H9 (cell line): ENCODE measurements around the gene ARHGEF1. TPM values are rescaled to one million over a fixed set of nuclear protein-coding genes. Genes with fewer than 3 reads are reported as not detected.

ENCODE experiments used
- DNase-seq: peaks from one replicate; pipeline ENCODE4 v3.0.0-alpha.2; 2017
- H2AFZ ChIP-seq: one replicate; pipeline ENCODE4 v1.6.1; 2013; ENCODE audit warnings: mild to moderate bottlenecking, low read length, control low read depth, moderate library complexity
- H2AK5ac ChIP-seq: 2 replicates; pipeline ENCODE4 v1.6.1; 2013; ENCODE audit warnings: low read length, control low read depth, mixed read lengths; ENCODE audit not compliant: insufficient read length
- H2BK120ac ChIP-seq: one replicate; pipeline ENCODE4 v1.6.1; 2013; ENCODE audit warnings: low read depth, mild to moderate bottlenecking, low read length, control low read depth, inconsistent platforms; ENCODE audit not compliant: poor library complexity, severe bottlenecking
- H2BK12ac ChIP-seq: 2 replicates; pipeline ENCODE4 v1.6.1; 2013; ENCODE audit warnings: low read length, control low read depth, mixed read lengths, low read depth; ENCODE audit not compliant: insufficient read length
- H2BK15ac ChIP-seq: 2 replicates; pipeline ENCODE4 v1.6.1; 2013; ENCODE audit warnings: low read depth, low read length, control low read depth
- H2BK20ac ChIP-seq: one replicate; pipeline ENCODE4 v1.6.1; 2013; ENCODE audit warnings: low read depth, mild to moderate bottlenecking, low read length, control low read depth, inconsistent platforms; ENCODE audit not compliant: poor library complexity, severe bottlenecking
- H2BK5ac ChIP-seq: 2 replicates; pipeline ENCODE4 v1.6.1; 2013; ENCODE audit warnings: low read length, control low read depth, mixed read lengths; ENCODE audit not compliant: insufficient read length
- H3K14ac ChIP-seq: 2 replicates; pipeline ENCODE4 v1.6.1; 2013; ENCODE audit warnings: low read length, control low read depth; ENCODE audit not compliant: insufficient read depth
- H3K18ac ChIP-seq: 2 replicates; pipeline ENCODE4 v1.6.1; 2013; ENCODE audit warnings: low read depth, mild to moderate bottlenecking, mixed read lengths, low read length, control low read depth; ENCODE audit not compliant: insufficient read length
- H3K23ac ChIP-seq: 2 replicates; pipeline ENCODE4 v1.6.1; 2013; ENCODE audit warnings: low read length, control low read depth, mixed read lengths, low read depth; ENCODE audit not compliant: insufficient read length
- H3K23me2 ChIP-seq: 2 replicates; pipeline ENCODE4 v1.6.1; 2013; ENCODE audit warnings: low read depth, mild to moderate bottlenecking, mixed read lengths, low read length, control low read depth; ENCODE audit not compliant: insufficient read length, poor library complexity, severe bottlenecking
- H3K27ac ChIP-seq: 2 replicates; pipeline ENCODE4 v1.5.1; 2013; ENCODE audit warnings: low read length, control low read depth, mixed read lengths, low read depth; ENCODE audit not compliant: insufficient read length
- H3K27me3 ChIP-seq: 2 replicates; pipeline ENCODE4 v1.6.1; 2013; ENCODE audit warnings: low read length, control low read depth, inconsistent platforms; ENCODE audit not compliant: insufficient read depth
- H3K4ac ChIP-seq: 2 replicates; pipeline ENCODE4 v1.6.1; 2013; ENCODE audit warnings: low read depth, mild to moderate bottlenecking, control low read depth, inconsistent platforms, low read length, moderate library complexity
- H3K4me1 ChIP-seq: 2 replicates; pipeline ENCODE4 v1.6.1; 2013; ENCODE audit warnings: low read length, control low read depth, inconsistent platforms; ENCODE audit not compliant: insufficient read depth
- H3K4me2 ChIP-seq: 2 replicates; pipeline ENCODE4 v1.6.1; 2013; ENCODE audit warnings: low read length, control low read depth, mixed read lengths; ENCODE audit not compliant: insufficient read length, insufficient read depth
- H3K56ac ChIP-seq: 2 replicates; pipeline ENCODE4 v1.6.1; 2013; ENCODE audit warnings: low read depth, mild to moderate bottlenecking, mixed read lengths, low read length, control low read depth; ENCODE audit not compliant: insufficient read length
- H3K79me1 ChIP-seq: 2 replicates; pipeline ENCODE4 v1.6.1; 2013; ENCODE audit warnings: low read depth, mild to moderate bottlenecking, moderate library complexity, low read length, control low read depth, inconsistent platforms; ENCODE audit not compliant: insufficient read depth, poor library complexity, severe bottlenecking
- H3K79me2 ChIP-seq: 2 replicates; pipeline ENCODE4 v1.6.1; 2013; ENCODE audit warnings: low read length, control low read depth, inconsistent platforms; ENCODE audit not compliant: insufficient read depth
- H3K9ac ChIP-seq: 2 replicates; pipeline ENCODE4 v1.6.1; 2013; ENCODE audit warnings: low read length, control low read depth, mixed read lengths; ENCODE audit not compliant: insufficient read length; ENCODE audit errors: extremely low read depth
- H3K9me3 ChIP-seq: one replicate; pipeline ENCODE4 v1.6.1; 2013; ENCODE audit warnings: low read depth, low read length, inconsistent platforms; ENCODE audit not compliant: control insufficient read depth
- H3T11ph ChIP-seq: one replicate; pipeline ENCODE4 v1.6.1; 2013; ENCODE audit warnings: mild to moderate bottlenecking, low read length, control low read depth, inconsistent platforms
- H4K20me1 ChIP-seq: one replicate; pipeline ENCODE4 v1.6.1; 2013; ENCODE audit not compliant: control insufficient read depth, insufficient read length, insufficient read depth
- H4K5ac ChIP-seq: 2 replicates; pipeline ENCODE4 v1.6.1; 2013; ENCODE audit warnings: low read depth, mild to moderate bottlenecking, mixed read lengths, low read length, control low read depth; ENCODE audit not compliant: insufficient read length
- H4K8ac ChIP-seq: replicated peaks from 2 replicates; pipeline ENCODE4 v1.6.1; 2013; ENCODE audit warnings: low read length, control low read depth, mixed read lengths, low read depth; ENCODE audit not compliant: insufficient read length
- H4K91ac ChIP-seq: 2 replicates; pipeline ENCODE4 v1.6.1; 2013; ENCODE audit warnings: low read depth, mild to moderate bottlenecking, moderate library complexity, mixed read lengths, low read length, control low read depth; ENCODE audit not compliant: insufficient read length
- H3K27ac Mint-ChIP-seq, 3 experiments: 2 replicates in 2 of 3; 3 replicates in 1 of 3; pipeline ENCODE4 v1.8.0; 2020 to 2021; ENCODE audit warnings: mixed read lengths in 3 of 3, mild to moderate bottlenecking in 1 of 3, moderate library complexity in 1 of 3
- H3K27me3 Mint-ChIP-seq: 2 replicates; pipeline ENCODE4 v1.8.0; 2021; ENCODE audit warnings: low read depth, mild to moderate bottlenecking, moderate library complexity, mixed read lengths
- H3K36me3 Mint-ChIP-seq, 3 experiments: 2 replicates in 2 of 3; 3 replicates in 1 of 3; pipeline ENCODE4 v1.8.0; 2020 to 2021; ENCODE audit warnings: low read depth in 3 of 3, mixed read lengths in 3 of 3; ENCODE audit not compliant: insufficient read depth in 1 of 3
- H3K4me1 Mint-ChIP-seq, 2 experiments: 2 replicates each; pipeline ENCODE4 v1.8.0; 2020; ENCODE audit warnings: mixed read lengths in 2 of 2
- H3K4me3 Mint-ChIP-seq, 2 experiments: 2 replicates in 1 of 2; 3 replicates in 1 of 2; pipeline ENCODE4 v1.8.0; 2020 to 2021; ENCODE audit warnings: mild to moderate bottlenecking in 2 of 2, mixed read lengths in 2 of 2, moderate library complexity in 1 of 2
- H3K9me3 Mint-ChIP-seq, 2 experiments: 2 replicates in 1 of 2; 3 replicates in 1 of 2; pipeline ENCODE4 v1.8.0; 2020; ENCODE audit warnings: mild to moderate bottlenecking in 2 of 2, mixed read lengths in 2 of 2, moderate library complexity in 1 of 2
- WGBS: extraction: QIAGEN DNeasy Blood & Tissue Kit; methylation state at CpG from one replicate; pipeline ENCODE4 v1.1.7; 2013; ENCODE audit warnings: missing lambda C conversion rate, low lambda C conversion rate, mixed read lengths; ENCODE audit not compliant: insufficient read length; ENCODE audit errors: extremely low coverage; 5-methylcytosine and 5-hydroxymethylcytosine counted together
- total RNA-seq: library from RNA; stranded (reverse); gene quantifications from 2 replicates; pipeline ENCODE4 v1.2.1, GENCODE V29; 2021
- TF ChIP-seq, protein P1 (sequence below): fragments of 200-600 bp; sonication (generic); conservative IDR thresholded peaks from 3 replicates; pipeline ENCODE4 v1.8.0; 2021; ENCODE audit warnings: antibody characterized with exemption, mild to moderate bottlenecking

The ARHGEF1 gene
- total RNA-seq, 1 experiment from 2014 or later, result 50.3 TPM

DNA sequence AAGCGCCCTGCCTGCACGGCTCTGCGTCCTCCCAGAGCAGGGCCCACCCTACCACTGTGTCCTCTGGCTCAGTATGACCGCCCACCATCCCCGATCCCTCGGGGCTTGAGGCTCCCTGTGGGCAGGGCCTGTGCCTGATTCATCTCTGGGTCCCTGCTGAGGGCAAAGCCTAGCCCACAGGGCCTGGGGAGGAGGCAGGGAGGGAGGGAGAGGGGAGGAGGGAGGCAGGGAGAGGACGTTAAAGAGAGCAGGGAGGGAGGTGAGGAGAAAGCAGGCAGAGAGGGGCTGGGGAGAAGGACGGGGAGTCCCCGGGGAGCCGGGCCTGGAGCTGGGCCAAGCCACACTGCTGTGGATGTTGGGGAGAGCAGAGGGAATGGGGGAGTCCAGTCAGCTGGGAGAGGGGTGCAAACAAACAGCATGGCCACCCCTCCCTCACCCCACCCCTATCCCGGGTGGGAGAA lies 49.3 kb downstream of the ARHGEF1 start:
- Mint-ChIP-seq H3K36me3 (no peaks in the 10 kb centered on the region), H3K4me1 (peaks cover 24 to 54% of the 10 kb centered on the region in 2 experiments), H3K27me3 (no peaks in the 10 kb centered on the region; the same call in none of the 2 replicates), H3K9me3 (peaks cover 0 to 3% of the 10 kb centered on the region in 2 experiments; a peak in 3 of 5 replicates), H3K4me3 (peak overlapping the region in 1 of 2 experiments; percentile 28; a peak in 2 of 5 replicates), H3K27ac (no peak overlapping the region)
- no peak for DNase-seq
- H3K79me2 ChIP-seq, result no peaks in the 10 kb centered on the region
- no peak overlapping the region for H3K4me2 ChIP-seq
- no peak overlapping the region for H3K18ac ChIP-seq
- no peak overlapping the region for H3K4ac ChIP-seq
- no peak overlapping the region for H4K91ac ChIP-seq
- H4K20me1 ChIP-seq, result no peaks in the 10 kb centered on the region
- H3K79me1 ChIP-seq, result no peaks in the 10 kb centered on the region
- H2AFZ ChIP-seq, result no peak overlapping the region
- no peak overlapping the region for H3K27ac ChIP-seq
- no peak overlapping the region for H4K5ac ChIP-seq
- peaks cover 85% of the 10 kb centered on the region for H3K27me3 ChIP-seq
- H2BK20ac ChIP-seq, result no peak overlapping the region
- TF ChIP-seq, protein P1, sequence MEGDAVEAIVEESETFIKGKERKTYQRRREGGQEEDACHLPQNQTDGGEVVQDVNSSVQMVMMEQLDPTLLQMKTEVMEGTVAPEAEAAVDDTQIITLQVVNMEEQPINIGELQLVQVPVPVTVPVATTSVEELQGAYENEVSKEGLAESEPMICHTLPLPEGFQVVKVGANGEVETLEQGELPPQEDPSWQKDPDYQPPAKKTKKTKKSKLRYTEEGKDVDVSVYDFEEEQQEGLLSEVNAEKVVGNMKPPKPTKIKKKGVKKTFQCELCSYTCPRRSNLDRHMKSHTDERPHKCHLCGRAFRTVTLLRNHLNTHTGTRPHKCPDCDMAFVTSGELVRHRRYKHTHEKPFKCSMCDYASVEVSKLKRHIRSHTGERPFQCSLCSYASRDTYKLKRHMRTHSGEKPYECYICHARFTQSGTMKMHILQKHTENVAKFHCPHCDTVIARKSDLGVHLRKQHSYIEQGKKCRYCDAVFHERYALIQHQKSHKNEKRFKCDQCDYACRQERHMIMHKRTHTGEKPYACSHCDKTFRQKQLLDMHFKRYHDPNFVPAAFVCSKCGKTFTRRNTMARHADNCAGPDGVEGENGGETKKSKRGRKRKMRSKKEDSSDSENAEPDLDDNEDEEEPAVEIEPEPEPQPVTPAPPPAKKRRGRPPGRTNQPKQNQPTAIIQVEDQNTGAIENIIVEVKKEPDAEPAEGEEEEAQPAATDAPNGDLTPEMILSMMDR, result no peak
- WGBS, result no CpG with 5 or more reads among the region's 11 CpGs
- H2BK15ac ChIP-seq, result no peak overlapping the region
- no peak overlapping the region for H3T11ph ChIP-seq
- no peak overlapping the region for H4K8ac ChIP-seq
- H3K9ac ChIP-seq, result no peak overlapping the region
- H2BK5ac ChIP-seq, result no peak overlapping the region
- no peak overlapping the region for H2BK12ac ChIP-seq
- H3K56ac ChIP-seq, result no peak overlapping the region
- H3K14ac ChIP-seq, result no peak overlapping the region
- peaks cover 2% of the 10 kb centered on the region for H3K23me2 ChIP-seq
- no peak overlapping the region for H2AK5ac ChIP-seq
- H2BK120ac ChIP-seq, result no peak overlapping the region
- H3K4me1 ChIP-seq, result peaks cover 5% of the 10 kb centered on the region; the same call in 1 of the 2 replicates
- H3K23ac ChIP-seq, result no peak overlapping the region
- no peaks in the 10 kb centered on the region for H3K9me3 ChIP-seq
